ENCODE measurements around the gene RBM44.
A peak's percentile ranks its signal among the peaks of the same experiment; 100 is the strongest.
"Not testable (repeated sequence)": the region's sequence is repeated elsewhere in the genome, so short reads cannot be mapped to it uniquely, and the experiment has no call there.

Gene RBM44

GRCh38 chr2:237858294-237859081, 59.9 kb downstream of the RBM44 start:
- DNase-seq, result peak in 1 of 5 experiments; percentile 53

GRCh38 chr2:237859082-237859433, 60.5 kb downstream of the RBM44 start:
- no peak for DNase-seq

- DNase-seq, result peak in 1 of 5 experiments; percentile 27
Measured at GRCh38 chr2:237859533-237860272, 61.1 kb downstream of the RBM44 start, which contains the start of gene RAMP1. TSS of gene RAMP1 (plus strand) at chr2:237859623. CDS start at chr2:237859676, 53 bp downstream.

- DNase-seq, result no peak
Measured at GRCh38 chr2:237860273-237860935, 61.8 kb downstream of the RBM44 start.

- no peak for DNase-seq
Measured at GRCh38 chr2:237861875-237862527, 63.4 kb downstream of the RBM44 start.

- no peak for DNase-seq
Measured at GRCh38 chr2:237862528-237862895, 63.9 kb downstream of the RBM44 start.

GRCh38 chr2:237863102-237863511, 64.5 kb downstream of the RBM44 start:
- DNase-seq, result no peak

GRCh38 chr2:237863689-237864443, 65.3 kb downstream of the RBM44 start:
- DNase-seq, result no peak

- no peak for DNase-seq
Measured at GRCh38 chr2:237864444-237864931, 65.9 kb downstream of the RBM44 start.

- no peak for DNase-seq
Measured at GRCh38 chr2:237864940-237865622, 66.5 kb downstream of the RBM44 start.

GRCh38 chr2:237865623-237866041, 67.1 kb downstream of the RBM44 start:
- no peak for DNase-seq

- no peak for DNase-seq
Measured at GRCh38 chr2:237866101-237866621, 67.6 kb downstream of the RBM44 start.

GRCh38 chr2:237867465-237867864, 68.9 kb downstream of the RBM44 start:
- no peak for DNase-seq

GRCh38 chr2:237868074-237868473, 69.5 kb downstream of the RBM44 start:
- DNase-seq, result not testable (repeated sequence)

- DNase-seq, result no peak
Measured at GRCh38 chr2:237868631-237869342, 70.2 kb downstream of the RBM44 start.

GRCh38 chr2:237869343-237870102, 70.9 kb downstream of the RBM44 start:
- DNase-seq, result no peak

- no peak for DNase-seq
Measured at GRCh38 chr2:237870126-237870525, 71.5 kb downstream of the RBM44 start.

GRCh38 chr2:237870754-237871651, 72.4 kb downstream of the RBM44 start:
- no peak for DNase-seq

Data from T-helper 2 cell (primary cell).